HepG2 (cell line): Measurements from ENCODE around the gene RAB22A. TPM values are rescaled to one million over a fixed set of nuclear protein-coding genes. Genes with fewer than 3 reads are reported as not detected.

Source experiments
- DNMT3B ChIP-seq: conservative IDR thresholded peaks from 2 replicates; pipeline ENCODE4 v1.6.1; 2016; ENCODE audit warnings: missing biosample characterization, control low read depth
- HDAC1 ChIP-seq: sonication (generic); formaldehyde crosslinking; IDR thresholded peaks from 2 replicates; pipeline ENCODE4 v1.5.1; 2020; ENCODE audit warnings: mild to moderate bottlenecking, missing genetic modification reagents
- RXRA ChIP-seq: sonication (generic); formaldehyde crosslinking; IDR thresholded peaks from 2 replicates; pipeline ENCODE4 v1.5.1; 2020; ENCODE audit warnings: missing genetic modification reagents
- SIN3A ChIP-seq: IDR thresholded peaks from 2 replicates; pipeline ENCODE4 v1.6.1; 2011; ENCODE audit warnings: low read depth, mild to moderate bottlenecking, control low read depth, low read length, borderline replicate concordance
- SRSF1 ChIP-seq: fragments of 200-400 bp; formaldehyde crosslinking; optimal IDR thresholded peaks from 2 replicates; pipeline ENCODE3; 2017; ENCODE audit warnings: mild to moderate bottlenecking, low read depth, low read length, moderate library complexity
- ZFP90 ChIP-seq: sonication (generic); formaldehyde crosslinking; IDR thresholded peaks from 2 replicates; pipeline ENCODE4 v1.8.0; 2022; ENCODE audit warnings: missing genetic modification reagents, mild to moderate bottlenecking, inconsistent platforms, borderline replicate concordance
- ZNF207 ChIP-seq: fragments of 450-650 bp; IDR thresholded peaks from 2 replicates; pipeline ENCODE4 v1.6.1; 2016; ENCODE audit warnings: antibody characterized with exemption, borderline replicate concordance
- ZNF225 ChIP-seq: sonication (generic); formaldehyde crosslinking; IDR thresholded peaks from 2 replicates; pipeline ENCODE4 v1.4.0; 2020; ENCODE audit warnings: mild to moderate bottlenecking, missing genetic modification reagents
- ZNF337 ChIP-seq: sonication (generic); formaldehyde crosslinking; IDR thresholded peaks from 2 replicates; pipeline ENCODE4 v1.5.1; 2020; ENCODE audit warnings: missing genetic modification reagents, low read depth, mild to moderate bottlenecking, borderline replicate concordance
- ZNF446 ChIP-seq: sonication (generic); formaldehyde crosslinking; IDR thresholded peaks from 2 replicates; pipeline ENCODE4 v1.5.0; 2020; ENCODE audit warnings: mild to moderate bottlenecking, missing genetic modification reagents
- ZNF558 ChIP-seq: sonication (generic); formaldehyde crosslinking; IDR thresholded peaks from 2 replicates; pipeline ENCODE4 v1.9.0; 2022; ENCODE audit warnings: mild to moderate bottlenecking, missing genetic modification reagents, borderline replicate concordance
- ZNF598 ChIP-seq: sonication (generic); formaldehyde crosslinking; IDR thresholded peaks from 2 replicates; pipeline ENCODE4 v1.5.1; 2020; ENCODE audit warnings: mild to moderate bottlenecking, missing genetic modification reagents, borderline replicate concordance
- ZNF713 ChIP-seq: sonication (generic); formaldehyde crosslinking; IDR thresholded peaks from 2 replicates; pipeline ENCODE4 v1.4.0; 2020; ENCODE audit warnings: mild to moderate bottlenecking, missing genetic modification reagents
- ZNF788 ChIP-seq: sonication (generic); formaldehyde crosslinking; IDR thresholded peaks from 2 replicates; pipeline ENCODE4 v1.5.0; 2020; ENCODE audit warnings: mild to moderate bottlenecking, missing genetic modification reagents, borderline replicate concordance
- polyA plus RNA-seq, 8 experiments: library from polyadenylated mRNA; depleted of rRNA in 3 of 8; stranded (reverse) in 7 of 8; unstranded in 1 of 8; fragments of >200 nt; fragmentation: Illumina TruSeq in 4 of 8; extraction: Trizol in 4 of 8; gene quantifications; 2 replicates each; pipeline versions ENCODE4 v1.2.1 to v1.2.3, GENCODE V29; 2011 to 2016; ENCODE audit warnings: low read depth in 4 of 8, missing spikeins in 1 of 8, mixed read lengths in 1 of 8; ENCODE audit not compliant: insufficient read depth in 1 of 8
- total RNA-seq, 5 experiments: library from RNA; depleted of rRNA; stranded (reverse); fragments of >200 nt; fragmentation: Illumina TruSeq; extraction: Trizol; gene quantifications; 2 replicates each; pipeline ENCODE4 v1.2.3, GENCODE V29; 2016; ENCODE audit warnings: low read depth in 1 of 5
- TF ChIP-seq, protein P1 (sequence below): sonication (generic); formaldehyde crosslinking; IDR thresholded peaks from 2 replicates; pipeline ENCODE4 v1.5.1; 2020; ENCODE audit warnings: mild to moderate bottlenecking, missing genetic modification reagents, moderate library complexity
- TF ChIP-seq, protein P2 (sequence below): sonication (generic); formaldehyde crosslinking; IDR thresholded peaks from 2 replicates; pipeline ENCODE4 v1.4.0; 2020; ENCODE audit warnings: mild to moderate bottlenecking, missing genetic modification reagents
- TF ChIP-seq, protein P3 (sequence below): sonication (generic); formaldehyde crosslinking; IDR thresholded peaks from 2 replicates; pipeline ENCODE4 v1.4.0; 2020; ENCODE audit warnings: missing genetic modification reagents

Gene RAB22A
- total and polyA plus RNA-seq, 2 of the 13 experiments (the other 11 are each of a cell fraction or from before 2014, with no cell fraction given) = 10.7 to 11.2 TPM

DNA sequence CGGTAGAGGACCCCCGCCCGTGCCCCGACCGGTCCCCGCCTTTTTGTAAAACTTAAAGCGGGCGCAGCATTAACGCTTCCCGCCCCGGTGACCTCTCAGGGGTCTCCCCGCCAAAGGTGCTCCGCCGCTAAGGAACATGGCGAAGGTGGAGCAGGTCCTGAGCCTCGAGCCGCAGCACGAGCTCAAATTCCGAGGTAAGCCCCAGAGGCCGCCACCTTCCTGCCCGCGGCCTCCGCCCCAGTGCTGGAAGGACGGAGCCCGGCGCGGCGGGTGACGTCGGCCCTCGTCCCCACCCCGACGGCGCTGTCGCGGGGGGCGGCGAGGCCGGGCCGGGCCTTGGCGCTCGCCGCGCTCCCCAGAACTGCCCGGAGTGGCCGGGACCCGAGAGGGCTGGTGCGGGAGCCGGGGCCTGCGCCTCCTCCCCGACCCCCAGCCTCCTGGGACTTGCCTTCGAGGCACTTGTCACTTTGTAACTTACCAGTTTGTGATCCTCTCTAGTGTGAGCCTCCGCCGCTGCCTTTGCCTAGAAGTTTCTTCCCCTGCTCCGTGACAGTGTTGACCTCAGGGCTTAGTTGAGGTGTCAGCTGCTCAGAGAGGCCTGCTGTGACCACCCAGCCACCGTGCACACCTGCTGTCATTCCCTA is 79.9 kb downstream of the RAB22A start (continued):
- TF ChIP-seq ZNF446 (0 out of 2 replicates have a peak, but pooled peaks have one; percentile 71), RXRA (peak; percentile 28; the same call in 1 of the 2 replicates), ZNF788 (CRISPR knock-in tag) (peak; percentile 10; the same call in 1 of the 2 replicates), HDAC1 (CRISPR knock-in tag) (0 out of 2 replicates have a peak, but pooled peaks have one; percentile 8), ZNF598 (CRISPR knock-in tag) (peak; percentile 50; the same call in 1 of the 2 replicates), ZNF225 (CRISPR knock-in tag) (0 out of 2 replicates have a peak, but pooled peaks have one; percentile 75), ZNF558 (CRISPR knock-in tag) (0 out of 2 replicates have a peak, but pooled peaks have one; percentile 62), ZNF337 (CRISPR knock-in tag) (no peak), SRSF1 (peak; percentile 72), ZFP90 (CRISPR knock-in tag) (0 out of 2 replicates have a peak, but pooled peaks have one; percentile 33), ZNF713 (CRISPR knock-in tag) (peak; percentile 61; the same call in 1 of the 2 replicates), SIN3A (peak; percentile 31; the same call in 1 of the 2 replicates), ZNF207 (no peak), DNMT3B (CRISPR knock-in tag) (peak; percentile 73; the same call in 1 of the 2 replicates)
- TF ChIP-seq, protein P1, sequence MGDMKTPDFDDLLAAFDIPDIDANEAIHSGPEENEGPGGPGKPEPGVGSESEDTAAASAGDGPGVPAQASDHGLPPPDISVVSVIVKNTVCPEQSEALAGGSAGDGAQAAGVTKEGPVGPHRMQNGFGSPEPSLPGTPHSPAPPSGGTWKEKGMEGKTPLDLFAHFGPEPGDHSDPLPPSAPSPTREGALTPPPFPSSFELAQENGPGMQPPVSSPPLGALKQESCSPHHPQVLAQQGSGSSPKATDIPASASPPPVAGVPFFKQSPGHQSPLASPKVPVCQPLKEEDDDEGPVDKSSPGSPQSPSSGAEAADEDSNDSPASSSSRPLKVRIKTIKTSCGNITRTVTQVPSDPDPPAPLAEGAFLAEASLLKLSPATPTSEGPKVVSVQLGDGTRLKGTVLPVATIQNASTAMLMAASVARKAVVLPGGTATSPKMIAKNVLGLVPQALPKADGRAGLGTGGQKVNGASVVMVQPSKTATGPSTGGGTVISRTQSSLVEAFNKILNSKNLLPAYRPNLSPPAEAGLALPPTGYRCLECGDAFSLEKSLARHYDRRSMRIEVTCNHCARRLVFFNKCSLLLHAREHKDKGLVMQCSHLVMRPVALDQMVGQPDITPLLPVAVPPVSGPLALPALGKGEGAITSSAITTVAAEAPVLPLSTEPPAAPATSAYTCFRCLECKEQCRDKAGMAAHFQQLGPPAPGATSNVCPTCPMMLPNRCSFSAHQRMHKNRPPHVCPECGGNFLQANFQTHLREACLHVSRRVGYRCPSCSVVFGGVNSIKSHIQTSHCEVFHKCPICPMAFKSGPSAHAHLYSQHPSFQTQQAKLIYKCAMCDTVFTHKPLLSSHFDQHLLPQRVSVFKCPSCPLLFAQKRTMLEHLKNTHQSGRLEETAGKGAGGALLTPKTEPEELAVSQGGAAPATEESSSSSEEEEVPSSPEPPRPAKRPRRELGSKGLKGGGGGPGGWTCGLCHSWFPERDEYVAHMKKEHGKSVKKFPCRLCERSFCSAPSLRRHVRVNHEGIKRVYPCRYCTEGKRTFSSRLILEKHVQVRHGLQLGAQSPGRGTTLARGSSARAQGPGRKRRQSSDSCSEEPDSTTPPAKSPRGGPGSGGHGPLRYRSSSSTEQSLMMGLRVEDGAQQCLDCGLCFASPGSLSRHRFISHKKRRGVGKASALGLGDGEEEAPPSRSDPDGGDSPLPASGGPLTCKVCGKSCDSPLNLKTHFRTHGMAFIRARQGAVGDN (CRISPR knock-in tag) = peak; percentile 90
- TF ChIP-seq, protein P2, sequence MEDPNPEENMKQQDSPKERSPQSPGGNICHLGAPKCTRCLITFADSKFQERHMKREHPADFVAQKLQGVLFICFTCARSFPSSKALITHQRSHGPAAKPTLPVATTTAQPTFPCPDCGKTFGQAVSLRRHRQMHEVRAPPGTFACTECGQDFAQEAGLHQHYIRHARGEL (CRISPR knock-in tag) = no peak
- TF ChIP-seq, protein P3, sequence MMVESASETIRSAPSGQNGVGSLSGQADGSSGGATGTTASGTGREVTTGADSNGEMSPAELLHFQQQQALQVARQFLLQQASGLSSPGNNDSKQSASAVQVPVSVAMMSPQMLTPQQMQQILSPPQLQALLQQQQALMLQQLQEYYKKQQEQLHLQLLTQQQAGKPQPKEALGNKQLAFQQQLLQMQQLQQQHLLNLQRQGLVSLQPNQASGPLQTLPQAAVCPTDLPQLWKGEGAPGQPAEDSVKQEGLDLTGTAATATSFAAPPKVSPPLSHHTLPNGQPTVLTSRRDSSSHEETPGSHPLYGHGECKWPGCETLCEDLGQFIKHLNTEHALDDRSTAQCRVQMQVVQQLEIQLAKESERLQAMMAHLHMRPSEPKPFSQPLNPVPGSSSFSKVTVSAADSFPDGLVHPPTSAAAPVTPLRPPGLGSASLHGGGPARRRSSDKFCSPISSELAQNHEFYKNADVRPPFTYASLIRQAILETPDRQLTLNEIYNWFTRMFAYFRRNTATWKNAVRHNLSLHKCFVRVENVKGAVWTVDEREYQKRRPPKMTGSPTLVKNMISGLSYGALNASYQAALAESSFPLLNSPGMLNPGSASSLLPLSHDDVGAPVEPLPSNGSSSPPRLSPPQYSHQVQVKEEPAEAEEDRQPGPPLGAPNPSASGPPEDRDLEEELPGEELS (CRISPR knock-in tag) = 0 out of 2 replicates have a peak, but pooled peaks have one; percentile 2
